GM23338 (cell line): ENCODE measurements around the gene CARD9. TPM values are rescaled to one million over a fixed set of nuclear protein-coding genes. Genes with fewer than 3 reads are reported as not detected.

Experiments used
- ATAC-seq: fragments of 200-7000 bp; cut with Tn5 transposase; 3 replicates; pipeline ENCODE4 v1.9.1; 2020
- DNase-seq: peaks from one replicate; pipeline ENCODE4 v3.0.0-alpha.2; 2015; ENCODE audit warnings: low spot score
- H2AFZ ChIP-seq: fragments of 200-600 bp; sonication (generic); 2 replicates; pipeline ENCODE4 v1.8.0; 2016; ENCODE audit warnings: antibody characterized with exemption, mild to moderate bottlenecking, moderate library complexity
- H3F3A ChIP-seq: fragments of 200-600 bp; sonication (generic); replicated peaks from 2 replicates; pipeline ENCODE4 v1.8.0; 2017; ENCODE audit warnings: antibody characterized with exemption, mixed run types, low read depth
- H3K27ac ChIP-seq: fragments of 200-600 bp; sonication (generic); 2 replicates; pipeline ENCODE4 v1.6.1; 2016; ENCODE audit warnings: low read depth
- H3K27me3 ChIP-seq: fragments of 200-600 bp; sonication (generic); 2 replicates; pipeline ENCODE4 v1.8.0; 2016; ENCODE audit warnings: mild to moderate bottlenecking, mixed run types, moderate library complexity; ENCODE audit not compliant: insufficient read depth
- H3K36me3 ChIP-seq: fragments of 200-600 bp; sonication (generic); 2 replicates; pipeline ENCODE4 v1.8.0; 2016; ENCODE audit warnings: mild to moderate bottlenecking; ENCODE audit not compliant: insufficient read depth
- H3K4me1 ChIP-seq: fragments of 200-600 bp; sonication (generic); 2 replicates; pipeline ENCODE4 v1.8.0; 2016; ENCODE audit warnings: mild to moderate bottlenecking, moderate library complexity; ENCODE audit not compliant: insufficient read depth
- H3K4me2 ChIP-seq: fragments of 200-600 bp; sonication (generic); 2 replicates; pipeline ENCODE4 v1.7.1; 2017; ENCODE audit warnings: mixed run types
- H3K4me3 ChIP-seq: fragments of 200-600 bp; sonication (generic); 2 replicates; pipeline ENCODE4 v1.6.1; 2016; ENCODE audit warnings: mixed run types
- H3K79me2 ChIP-seq: fragments of 200-600 bp; sonication (generic); replicated peaks from 2 replicates; pipeline ENCODE4 v1.8.0; 2017; ENCODE audit warnings: mild to moderate bottlenecking; ENCODE audit not compliant: insufficient read depth
- H3K9me2 ChIP-seq: fragments of 200-600 bp; sonication (generic); 2 replicates; pipeline ENCODE4 v1.8.0; 2017; ENCODE audit not compliant: insufficient read depth
- H4K20me1 ChIP-seq: fragments of 200-600 bp; sonication (generic); replicated peaks from 2 replicates; pipeline ENCODE4 v1.8.0; 2017; ENCODE audit warnings: mild to moderate bottlenecking; ENCODE audit not compliant: insufficient read depth
- H3K27ac Mint-ChIP-seq: 2 replicates; pipeline ENCODE4 v1.8.0; 2020; ENCODE audit warnings: inconsistent platforms, mild to moderate bottlenecking, moderate library complexity, mixed read lengths
- H3K27me3 Mint-ChIP-seq: 3 replicates; pipeline ENCODE4 v1.8.0; 2022; ENCODE audit warnings: low read depth, mild to moderate bottlenecking, moderate library complexity, mixed read lengths, inconsistent platforms; ENCODE audit not compliant: insufficient read depth, poor library complexity
- H3K36me3 Mint-ChIP-seq: 3 replicates; pipeline ENCODE4 v1.8.0; 2021; ENCODE audit warnings: low read depth, mild to moderate bottlenecking, inconsistent platforms, moderate library complexity, mixed read lengths
- H3K4me1 Mint-ChIP-seq: 3 replicates; pipeline ENCODE4 v1.8.0; 2020; ENCODE audit warnings: mild to moderate bottlenecking, inconsistent platforms, mixed read lengths
- H3K4me3 Mint-ChIP-seq: 3 replicates; pipeline ENCODE4 v1.8.0; 2021; ENCODE audit warnings: moderate library complexity, mild to moderate bottlenecking, inconsistent platforms, mixed read lengths
- H3K9me3 Mint-ChIP-seq: 3 replicates; pipeline ENCODE4 v1.8.0; 2020; ENCODE audit warnings: moderate library complexity, mild to moderate bottlenecking, inconsistent platforms, mixed read lengths
- CREB1 ChIP-seq: fragments of 250-450 bp; sonication (Bioruptor Pico); IDR thresholded peaks from 2 replicates; pipeline ENCODE4 v1.5.0; 2020; ENCODE audit warnings: low read depth, mild to moderate bottlenecking, moderate library complexity
- ETS1 ChIP-seq: IDR thresholded peaks from 2 replicates; pipeline ENCODE4 v1.6.1; 2016; ENCODE audit warnings: antibody characterized with exemption
- EZH2phosphoT487 ChIP-seq: fragments of 200-600 bp; sonication (generic); IDR thresholded peaks from one replicate; pipeline ENCODE4 v1.8.1; 2018; ENCODE audit warnings: antibody characterized with exemption; ENCODE audit not compliant: unreplicated experiment
- NANOG ChIP-seq: IDR thresholded peaks from 2 replicates; pipeline ENCODE4 v1.6.1; 2016; ENCODE audit warnings: antibody characterized with exemption, borderline replicate concordance
- POLR2AphosphoS5 ChIP-seq: IDR thresholded peaks from 2 replicates; pipeline ENCODE4 v1.6.1; 2016; ENCODE audit warnings: antibody characterized with exemption, low read depth
- STAT1 ChIP-seq: IDR thresholded peaks from one replicate; pipeline ENCODE4 v1.6.1; 2016; ENCODE audit warnings: antibody characterized with exemption; ENCODE audit not compliant: unreplicated experiment
- ZNF114 ChIP-seq: fragments of 250-450 bp; sonication (Bioruptor Pico); IDR thresholded peaks from 2 replicates; pipeline ENCODE4 v1.5.0; 2020; ENCODE audit warnings: mild to moderate bottlenecking, moderate library complexity
- ZNF462 ChIP-seq: fragments of 250-450 bp; sonication (Bioruptor Pico); IDR thresholded peaks from 2 replicates; pipeline ENCODE4 v1.5.0; 2020; ENCODE audit warnings: mild to moderate bottlenecking, moderate library complexity
- polyA plus RNA-seq: library from polyadenylated mRNA; unstranded; fragments of >200 nt; fragmentation: Nextera tagmentation; extraction: Ambion mirVana; gene quantifications from 2 replicates; pipeline ENCODE4 v1.2.1, GENCODE V29; 2016
- total RNA-seq: library from RNA; depleted of rRNA; stranded (reverse); fragments of >200 nt; shearing (Covaris generic); gene quantifications from 2 replicates; pipeline ENCODE4 v1.2.3, GENCODE V29; 2014
- TF ChIP-seq, protein P1 (sequence below): IDR thresholded peaks from one replicate; pipeline ENCODE4 v1.6.1; 2018; ENCODE audit warnings: antibody characterized with exemption; ENCODE audit not compliant: unreplicated experiment

Gene CARD9
- total and polyA plus RNA-seq, 2 experiments from 2014 or later = 0.49 to 0.63 TPM

GRCh38 chr9:136398286-136398685 is 24.8 kb upstream of the CARD9 start:
- H3K27me3 Mint-ChIP-seq = peaks cover 17% of the 10 kb centered on the region
- TF ChIP-seq CREB1 (CRISPR knock-in tag) (no peak), ETS1 (no peak), ZNF462 (CRISPR knock-in tag) (no peak), POLR2AphosphoS5 (no peak), NANOG (no peak), ZNF114 (CRISPR knock-in tag) (no peak), EZH2phosphoT487 (no peak), STAT1 (no peak)
- TF ChIP-seq, protein P1, sequence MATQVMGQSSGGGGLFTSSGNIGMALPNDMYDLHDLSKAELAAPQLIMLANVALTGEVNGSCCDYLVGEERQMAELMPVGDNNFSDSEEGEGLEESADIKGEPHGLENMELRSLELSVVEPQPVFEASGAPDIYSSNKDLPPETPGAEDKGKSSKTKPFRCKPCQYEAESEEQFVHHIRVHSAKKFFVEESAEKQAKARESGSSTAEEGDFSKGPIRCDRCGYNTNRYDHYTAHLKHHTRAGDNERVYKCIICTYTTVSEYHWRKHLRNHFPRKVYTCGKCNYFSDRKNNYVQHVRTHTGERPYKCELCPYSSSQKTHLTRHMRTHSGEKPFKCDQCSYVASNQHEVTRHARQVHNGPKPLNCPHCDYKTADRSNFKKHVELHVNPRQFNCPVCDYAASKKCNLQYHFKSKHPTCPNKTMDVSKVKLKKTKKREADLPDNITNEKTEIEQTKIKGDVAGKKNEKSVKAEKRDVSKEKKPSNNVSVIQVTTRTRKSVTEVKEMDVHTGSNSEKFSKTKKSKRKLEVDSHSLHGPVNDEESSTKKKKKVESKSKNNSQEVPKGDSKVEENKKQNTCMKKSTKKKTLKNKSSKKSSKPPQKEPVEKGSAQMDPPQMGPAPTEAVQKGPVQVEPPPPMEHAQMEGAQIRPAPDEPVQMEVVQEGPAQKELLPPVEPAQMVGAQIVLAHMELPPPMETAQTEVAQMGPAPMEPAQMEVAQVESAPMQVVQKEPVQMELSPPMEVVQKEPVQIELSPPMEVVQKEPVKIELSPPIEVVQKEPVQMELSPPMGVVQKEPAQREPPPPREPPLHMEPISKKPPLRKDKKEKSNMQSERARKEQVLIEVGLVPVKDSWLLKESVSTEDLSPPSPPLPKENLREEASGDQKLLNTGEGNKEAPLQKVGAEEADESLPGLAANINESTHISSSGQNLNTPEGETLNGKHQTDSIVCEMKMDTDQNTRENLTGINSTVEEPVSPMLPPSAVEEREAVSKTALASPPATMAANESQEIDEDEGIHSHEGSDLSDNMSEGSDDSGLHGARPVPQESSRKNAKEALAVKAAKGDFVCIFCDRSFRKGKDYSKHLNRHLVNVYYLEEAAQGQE = no peak
- Histone ChIP-seq H3K4me2 (no peak overlapping the region), H3K27ac (no peak overlapping the region), H2AFZ (no peak overlapping the region), H3K4me3 (no peak overlapping the region), H3K4me1 (peaks cover 3% of the 10 kb centered on the region; the same call in 1 of the 2 replicates), H3K9me2 (no peaks in the 10 kb centered on the region), H4K20me1 (peaks cover 3% of the 10 kb centered on the region; the same call in 1 of the 2 replicates), H3K79me2 (peaks cover 26% of the 10 kb centered on the region), H3K27me3 (no peaks in the 10 kb centered on the region), H3F3A (peaks cover 26% of the 10 kb centered on the region), H3K36me3 (0 out of 2 replicates have a peak, but pooled peaks cover 14% of the 10 kb centered on the region)
- H3K4me3 Mint-ChIP-seq = peak overlapping the region; percentile 90
- no peaks in the 10 kb centered on the region; the same call in 2 of the 3 replicates for H3K9me3 Mint-ChIP-seq
- ATAC-seq = no peak
- no peak for DNase-seq
- H3K27ac Mint-ChIP-seq = no peak overlapping the region
- peaks cover 9% of the 10 kb centered on the region for H3K4me1 Mint-ChIP-seq
- H3K36me3 Mint-ChIP-seq = peaks cover 63% of the 10 kb centered on the region
